ENCODE results near the gene DHX58.
A peak's percentile ranks its signal among the peaks of the same experiment; 100 is the strongest.

The DHX58 gene

DNA sequence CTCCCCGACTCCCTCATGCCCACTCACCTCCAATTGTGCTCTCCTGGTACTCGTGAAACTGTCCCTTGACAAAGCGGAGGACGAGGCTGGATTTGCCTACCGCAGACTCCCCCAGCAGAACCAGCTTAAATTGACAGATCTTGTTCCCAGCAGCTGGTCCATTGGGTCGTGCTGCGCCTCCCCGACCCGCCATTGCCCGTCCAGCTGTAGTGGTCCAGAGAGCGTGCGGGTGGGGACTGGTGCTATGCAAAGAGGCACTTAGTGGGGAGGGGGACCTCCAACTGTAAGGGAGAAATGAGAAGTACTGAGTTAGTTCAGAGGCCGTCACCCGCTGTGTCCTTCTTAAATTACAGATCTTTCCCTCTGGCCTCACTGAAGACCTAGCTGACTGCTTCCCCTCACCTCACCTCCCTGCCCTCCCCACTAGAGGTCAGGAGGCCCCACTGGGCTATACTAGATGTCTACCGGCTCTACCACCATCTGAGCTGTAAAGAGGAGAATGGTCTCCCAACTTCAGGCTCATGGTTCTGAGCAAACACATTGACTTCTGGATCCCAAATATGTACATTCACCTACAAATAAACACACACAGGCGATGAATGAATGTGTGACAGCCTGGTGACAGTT, 17.9 kb upstream of the DHX58 start:
- no peak for DNase-seq (ENCODE audit: low read depth in 3 of 3, low spot score in 1 of 3)

DNA sequence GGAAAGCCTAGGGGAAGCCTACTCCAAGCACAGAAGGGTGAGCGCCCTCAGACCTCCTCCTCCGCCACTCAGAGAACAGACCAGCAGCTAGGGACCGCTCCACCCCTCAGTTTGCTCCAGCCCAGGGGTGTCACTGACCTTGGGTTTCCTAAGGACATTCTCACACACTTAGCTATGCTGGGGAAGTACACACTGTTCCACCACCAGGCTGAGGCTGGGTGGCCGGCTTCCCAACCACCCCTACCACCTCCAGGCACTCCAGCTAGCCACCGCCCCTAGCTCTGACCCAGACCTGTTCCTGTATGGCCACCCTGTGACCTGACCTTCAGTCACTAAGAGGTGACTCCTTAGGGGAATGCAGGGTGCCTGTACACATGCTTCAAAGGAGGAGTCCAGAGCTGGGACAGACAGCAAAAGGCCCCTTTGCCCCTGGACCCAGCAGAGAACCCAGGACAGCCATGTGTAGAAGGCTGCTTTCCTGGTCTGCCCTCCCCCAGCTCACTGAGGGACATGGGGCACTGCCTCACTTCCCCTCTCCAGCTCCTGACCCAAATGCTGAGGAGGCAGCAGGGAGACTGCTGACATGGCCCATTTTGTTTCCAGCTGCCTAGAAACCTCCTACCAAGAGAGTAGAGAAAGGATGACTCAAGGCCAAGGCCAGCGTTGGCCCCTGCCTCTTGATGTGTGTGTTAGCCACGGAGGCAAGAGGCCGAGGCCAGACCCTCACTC, 16.8 kb upstream of the DHX58 start:
- DNase-seq (ENCODE audit: low read depth in 3 of 3, low spot score in 1 of 3) = no peak

DNA sequence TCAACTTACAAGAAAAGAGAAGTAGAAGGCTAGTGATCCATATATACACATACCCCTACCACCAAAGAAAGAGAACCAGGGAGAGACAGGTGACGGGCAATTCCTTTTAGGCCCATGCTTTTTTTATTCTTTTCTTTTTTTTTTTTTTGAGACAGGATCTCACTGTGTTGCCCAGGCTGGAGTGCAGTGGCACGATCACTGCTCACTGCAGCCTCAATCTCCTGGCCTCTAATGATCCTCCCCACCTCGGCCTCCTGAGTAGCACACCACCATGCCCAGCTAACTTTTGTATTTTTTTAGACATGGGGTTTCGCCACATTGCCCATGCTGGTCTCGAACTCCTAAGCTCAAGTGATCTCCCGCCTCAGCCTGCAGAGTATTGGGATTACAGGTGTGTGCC, 14.9 kb upstream of the DHX58 start:
- no peak for DNase-seq (ENCODE audit: low read depth in 3 of 3, low spot score in 1 of 3)

DNA sequence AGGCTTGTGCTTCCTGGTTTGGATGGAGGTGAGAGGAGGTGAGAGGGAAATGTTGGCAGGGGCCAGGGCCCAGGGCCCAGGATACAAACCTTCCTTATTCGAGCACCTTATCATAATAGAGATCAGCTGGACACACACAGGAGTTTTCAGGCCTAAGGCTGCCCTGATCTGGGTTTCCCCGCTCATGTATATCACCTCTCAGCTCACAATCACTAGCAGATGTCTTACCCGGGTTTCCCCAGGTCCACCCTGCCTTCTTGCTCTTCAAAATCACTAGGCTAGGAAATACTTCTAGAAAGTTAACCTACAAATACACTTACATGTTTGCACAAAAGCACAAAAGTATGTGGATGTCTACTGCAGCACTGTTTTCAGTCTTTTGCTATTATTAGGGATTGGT, 14.3 kb upstream of the DHX58 start:
- no peak for DNase-seq (ENCODE audit: low read depth in 3 of 3, low spot score in 1 of 3)

DNA sequence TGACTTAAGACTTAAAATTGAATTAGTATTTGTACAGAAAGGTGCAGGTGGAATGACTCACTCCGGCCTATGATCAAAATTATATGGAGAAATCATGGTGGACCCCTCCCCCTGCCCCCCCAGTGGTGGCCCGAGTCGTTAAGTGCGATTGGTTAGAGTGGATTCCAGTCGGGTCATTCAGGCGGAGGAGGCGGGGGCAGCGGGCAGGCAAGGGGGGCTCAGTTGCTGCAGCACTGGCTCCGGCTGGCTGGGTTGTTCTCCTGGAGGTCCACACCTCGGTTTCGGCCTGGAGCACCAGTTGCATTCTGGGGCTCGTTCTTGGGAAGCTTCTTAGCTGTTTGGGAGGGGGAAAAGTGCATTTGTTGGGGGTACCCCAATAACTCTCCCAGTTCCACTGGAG, 13.1 kb upstream of the DHX58 start:
- no peak for DNase-seq (ENCODE audit: low read depth in 3 of 3, low spot score in 1 of 3)

DNA sequence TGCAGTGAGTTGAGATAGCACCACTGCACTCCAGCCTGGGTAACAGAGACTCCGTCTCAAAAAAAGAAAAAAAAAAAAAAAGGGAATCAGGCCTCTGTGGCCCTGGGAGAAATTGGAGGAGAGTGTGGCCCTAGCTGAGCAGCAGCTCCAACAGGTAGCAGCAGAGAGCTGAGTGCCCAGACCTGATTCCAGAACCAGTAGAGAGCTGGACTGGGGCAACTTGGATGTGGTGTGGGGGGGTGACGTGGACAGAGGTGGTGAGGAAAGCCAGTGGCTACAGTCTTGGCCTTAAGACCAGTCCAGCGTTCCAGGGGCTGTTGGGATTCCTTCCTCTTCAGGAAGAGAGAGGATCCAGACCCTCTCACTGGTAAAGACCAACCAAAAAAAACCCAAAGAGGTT, 11.7 kb upstream of the DHX58 start:
- no peak for DNase-seq (ENCODE audit: low read depth in 3 of 3, low spot score in 1 of 3)

DNA sequence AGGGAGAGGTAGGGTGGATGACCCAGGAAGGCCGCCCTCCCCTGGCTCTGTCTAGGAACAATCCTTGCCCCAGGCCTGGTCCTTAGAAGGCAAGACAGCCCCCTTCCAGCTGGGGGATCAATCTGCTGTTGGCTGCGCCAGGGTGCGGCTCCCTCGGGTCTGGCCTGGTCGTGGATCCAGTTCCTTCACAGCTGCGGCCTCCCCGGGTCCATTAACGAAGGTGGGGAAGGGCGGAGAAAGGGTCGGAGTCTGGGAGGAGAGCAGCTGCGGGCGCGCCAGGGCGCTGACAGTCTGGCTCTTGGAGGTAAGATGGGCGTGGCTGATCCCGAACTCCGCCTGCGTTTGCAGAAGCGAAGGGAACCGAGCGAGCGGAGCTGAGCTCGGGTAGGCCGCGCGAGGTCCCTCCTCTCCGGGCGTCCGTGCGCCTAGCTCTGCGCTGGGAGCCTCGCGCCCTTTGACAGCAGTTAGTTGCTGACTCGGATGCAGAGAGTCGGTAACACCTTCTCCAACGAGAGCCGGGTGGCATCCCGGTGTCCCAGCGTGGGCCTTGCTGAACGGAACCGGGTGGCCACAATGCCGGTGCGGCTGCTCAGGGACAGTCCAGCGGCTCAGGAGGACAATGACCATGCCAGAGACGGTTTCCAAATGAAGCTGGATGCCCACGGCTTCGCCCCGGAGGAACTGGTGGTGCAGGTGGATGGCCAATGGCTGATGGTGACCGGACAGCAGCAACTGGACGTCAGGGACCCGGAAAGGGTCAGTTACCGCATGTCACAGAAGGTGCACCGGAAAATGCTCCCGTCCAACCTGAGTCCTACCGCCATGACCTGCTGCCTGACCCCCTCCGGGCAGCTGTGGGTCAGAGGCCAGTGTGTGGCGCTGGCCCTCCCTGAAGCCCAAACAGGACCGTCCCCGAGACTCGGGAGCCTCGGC, 10.1 kb upstream of the DHX58 start, which contains the start of gene HSPB9:
HSPB9 (plus strand) TSS at position 434 of the 933 bp plus-strand sequence; CDS start at position 481, 47 bp downstream.
- no peak for DNase-seq (ENCODE audit: low read depth in 3 of 3, low spot score in 1 of 3)

DNA sequence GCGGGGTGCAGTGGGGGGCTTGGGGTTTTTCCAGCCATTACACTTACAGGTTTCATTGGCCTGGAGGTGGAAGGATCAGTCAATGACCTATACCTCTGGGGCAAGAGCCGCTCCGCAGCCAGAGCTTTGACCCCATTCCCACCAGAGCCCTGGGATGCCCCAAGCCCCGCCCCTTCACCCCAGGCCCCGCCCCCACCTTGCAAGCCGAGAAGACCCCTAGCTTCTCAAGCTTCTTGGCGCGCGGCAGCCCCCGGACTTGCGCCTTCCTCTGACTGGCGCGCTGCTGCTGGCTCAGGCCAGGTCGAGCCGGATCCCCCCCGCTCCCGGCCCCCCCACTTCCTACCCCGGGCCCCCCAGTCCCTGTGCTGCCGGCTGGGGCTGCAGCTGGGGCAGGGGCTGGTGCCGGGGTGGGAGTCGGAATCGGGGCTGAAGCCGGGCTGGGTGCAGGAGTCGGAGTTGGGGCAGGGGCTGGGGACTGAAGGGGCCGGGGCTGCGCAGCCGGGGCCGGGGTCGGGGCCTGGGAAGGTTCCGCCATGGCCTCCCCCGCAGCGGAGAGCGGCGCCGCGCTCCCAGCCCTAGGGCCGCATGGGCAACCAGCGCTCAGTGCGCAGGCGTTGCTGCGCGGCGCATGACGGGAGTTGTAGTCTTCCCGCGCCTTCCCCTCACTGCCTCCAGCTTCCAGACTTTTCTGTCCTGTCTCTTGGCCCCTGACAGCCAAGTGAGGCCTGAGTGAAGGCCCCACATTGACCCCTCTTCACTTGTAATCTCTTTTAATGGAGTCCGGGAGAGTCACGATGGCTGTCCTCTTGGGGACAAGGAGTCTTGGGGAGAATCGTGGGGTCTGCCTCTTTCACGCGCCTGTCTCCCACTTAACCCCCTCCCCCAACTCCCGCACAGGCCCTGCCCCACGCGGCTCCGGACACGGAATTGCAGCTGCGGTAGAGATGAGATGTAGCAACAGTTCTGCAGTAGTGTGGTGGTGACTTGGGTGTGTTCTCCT, 8.6 kb upstream of the DHX58 start, which contains the start of gene KAT2A:
KAT2A (minus strand) TSS at position 598 of the 1,000 bp plus-strand sequence; CDS start at position 535, 63 bp downstream.
- DNase-seq (ENCODE audit: low read depth in 3 of 3, low spot score in 1 of 3) = peak; percentile 38 to 69 (median 54)

DNA sequence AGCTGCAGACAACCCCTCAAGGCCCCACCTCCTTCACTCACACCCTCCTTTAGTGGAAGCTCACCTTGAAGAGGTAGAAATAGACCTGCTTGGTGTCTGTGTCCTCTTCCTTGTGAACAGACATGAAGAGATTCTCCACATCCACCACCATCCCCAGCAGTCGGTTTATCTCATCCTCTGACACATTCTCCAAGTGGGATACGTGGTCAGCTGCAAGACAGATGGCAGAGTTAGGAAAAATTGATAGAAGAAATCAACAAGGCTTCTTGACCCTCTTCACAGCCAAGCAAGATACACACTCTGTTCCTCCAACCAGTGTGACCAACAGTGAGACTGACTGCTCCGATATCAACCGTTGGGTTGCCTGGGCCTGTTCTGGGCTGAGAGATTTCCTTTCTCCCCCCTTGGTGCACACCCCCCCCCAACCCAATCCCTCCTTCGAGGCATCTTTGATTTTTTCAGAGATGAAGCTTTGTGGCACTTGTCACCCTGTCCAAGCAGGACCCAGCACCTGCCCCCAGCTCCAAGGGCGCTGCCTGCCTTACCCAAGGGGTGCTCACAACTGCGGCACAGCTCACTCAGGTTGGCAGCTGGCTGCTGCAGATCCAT, 7.8 kb upstream of the DHX58 start:
- DNase-seq (ENCODE audit: low read depth in 3 of 3, low spot score in 1 of 3) = no peak

DNA sequence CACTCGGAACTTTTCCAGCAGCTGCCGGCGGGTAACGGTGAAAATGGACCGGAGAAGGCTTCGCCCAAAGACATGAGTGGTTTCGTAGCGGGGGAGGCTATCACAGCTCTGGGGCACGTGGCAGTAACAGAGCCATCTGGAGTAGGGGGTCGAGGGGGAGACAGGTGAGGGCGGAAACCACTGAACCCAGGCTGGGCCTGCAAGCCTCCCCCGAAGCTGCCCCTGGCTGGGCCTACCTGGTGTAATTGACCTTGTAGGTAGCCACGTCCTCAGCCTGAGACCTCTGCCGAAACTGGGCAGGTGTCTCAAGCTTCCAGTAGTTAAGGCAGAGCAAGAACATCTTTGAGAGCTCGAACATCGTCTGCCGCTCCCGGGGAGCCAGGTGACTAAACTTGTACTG, 6.8 kb upstream of the DHX58 start:
- no peak for DNase-seq (ENCODE audit: low read depth in 3 of 3, low spot score in 1 of 3)

DNA sequence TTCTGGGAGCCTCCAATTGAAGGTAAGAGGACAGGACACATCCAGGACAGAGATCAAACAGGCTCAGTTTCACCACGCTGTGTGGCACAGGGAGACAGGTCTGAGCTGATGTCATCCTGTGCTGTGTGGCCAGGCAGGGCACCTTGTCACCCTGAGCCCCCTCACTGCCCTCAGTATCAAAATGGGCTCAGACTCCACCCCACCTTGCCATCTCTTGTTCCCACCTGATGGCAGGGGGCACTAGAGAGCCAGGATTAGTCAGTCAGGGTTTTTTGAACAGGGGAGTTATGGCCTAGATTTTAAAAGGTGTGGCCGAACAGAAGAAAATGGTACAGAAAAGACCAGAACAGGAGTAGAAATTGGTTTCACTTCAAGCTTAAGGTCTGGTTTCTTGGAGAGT, 6.0 kb upstream of the DHX58 start:
- DNase-seq (ENCODE audit: low read depth in 3 of 3, low spot score in 1 of 3) = peak in 1 of 3 donors; percentile 26

DNA sequence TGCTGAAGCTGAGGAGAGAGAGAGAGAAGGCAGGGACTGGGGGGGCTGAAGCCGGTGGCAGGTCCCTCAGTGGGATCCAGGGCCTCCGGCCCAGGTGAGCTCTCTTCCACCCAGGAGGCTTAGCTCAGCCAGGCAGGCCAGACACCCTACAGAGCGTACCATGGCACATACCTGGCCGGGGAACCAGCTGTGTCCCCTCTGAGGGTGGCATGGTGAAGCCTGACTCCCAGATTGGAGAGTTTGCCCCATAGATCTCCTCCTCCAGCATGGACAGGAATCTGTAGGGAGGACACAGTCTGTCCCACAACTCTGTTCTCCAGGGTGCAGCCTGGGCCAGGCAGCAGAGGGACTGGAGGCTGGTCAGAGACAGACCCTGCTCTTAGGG, 5.6 kb upstream of the DHX58 start:
- DNase-seq (ENCODE audit: low read depth in 3 of 3, low spot score in 1 of 3) = no peak

DNA sequence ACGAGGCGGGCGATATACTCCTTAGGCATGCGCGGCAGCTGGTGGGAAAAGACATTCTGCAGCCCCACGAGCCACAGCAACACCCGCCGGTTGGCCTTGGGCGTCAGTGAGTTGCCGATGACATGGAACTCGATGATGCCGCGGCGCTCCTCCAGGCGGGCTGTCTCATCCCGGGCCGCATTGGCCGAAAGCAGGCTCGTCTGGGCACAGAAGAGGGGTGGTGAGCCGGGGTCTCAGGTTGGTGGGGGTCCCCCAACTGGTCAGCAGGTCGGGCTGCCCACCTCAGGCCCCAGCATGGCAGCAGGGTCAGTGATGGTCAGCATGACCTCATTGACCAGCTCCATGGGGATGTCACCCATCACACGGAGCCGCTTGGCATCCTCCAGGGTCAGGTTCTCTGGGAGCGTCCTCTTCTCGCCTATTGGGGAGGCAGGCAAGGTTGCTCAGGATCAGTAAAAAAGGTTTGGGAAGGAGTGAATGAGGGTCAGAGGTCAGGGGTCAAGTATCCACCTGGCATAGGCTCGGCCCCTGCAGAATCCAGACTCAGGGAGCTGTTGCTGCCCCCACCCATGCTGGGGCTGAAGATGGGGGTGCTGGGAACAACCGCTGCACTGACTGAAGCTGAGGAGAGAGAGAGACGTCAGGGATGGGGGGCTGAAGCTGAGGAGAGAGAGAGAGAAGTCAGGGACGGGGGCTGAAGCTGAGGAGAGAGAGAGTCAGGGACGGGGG, 5.0 kb upstream of the DHX58 start:
- DNase-seq (ENCODE audit: low read depth in 3 of 3, low spot score in 1 of 3) = no peak

DNA sequence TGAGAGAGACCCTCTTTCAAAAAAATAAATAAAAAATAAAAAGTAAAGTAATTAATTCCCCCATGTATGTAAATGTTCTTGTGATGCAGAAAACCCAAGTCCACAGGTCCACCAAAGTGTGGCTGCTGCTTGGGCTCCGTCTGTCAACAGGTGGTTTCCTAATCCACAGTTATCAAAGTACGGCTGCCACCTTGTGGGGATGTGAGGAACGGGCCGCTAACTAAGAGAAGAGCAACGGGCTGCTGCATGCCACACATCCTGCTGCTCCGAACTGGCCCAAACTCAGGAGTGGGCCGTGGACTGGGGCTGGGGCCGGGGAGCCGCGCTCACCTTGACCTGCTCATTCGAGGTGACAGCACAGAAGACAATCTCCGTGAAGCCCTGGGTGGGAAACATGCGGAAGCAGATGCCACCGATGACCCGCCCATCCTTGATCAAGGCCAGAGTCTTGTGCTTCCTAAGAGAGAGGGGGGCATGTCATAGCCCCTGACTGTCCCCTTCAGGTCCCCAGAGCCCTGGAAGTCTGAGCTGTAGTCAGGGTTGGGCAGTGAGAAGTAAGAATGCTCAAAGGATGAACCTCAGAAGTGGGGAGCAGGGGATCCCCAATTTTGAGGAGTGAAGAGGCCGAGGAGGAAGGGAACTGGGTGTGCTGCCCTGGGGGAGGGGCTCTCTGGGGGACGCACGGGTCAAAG, 4.3 kb upstream of the DHX58 start:
- DNase-seq (ENCODE audit: low read depth in 3 of 3, low spot score in 1 of 3) = peak; percentile 63 to 68 (median 65)

DNA sequence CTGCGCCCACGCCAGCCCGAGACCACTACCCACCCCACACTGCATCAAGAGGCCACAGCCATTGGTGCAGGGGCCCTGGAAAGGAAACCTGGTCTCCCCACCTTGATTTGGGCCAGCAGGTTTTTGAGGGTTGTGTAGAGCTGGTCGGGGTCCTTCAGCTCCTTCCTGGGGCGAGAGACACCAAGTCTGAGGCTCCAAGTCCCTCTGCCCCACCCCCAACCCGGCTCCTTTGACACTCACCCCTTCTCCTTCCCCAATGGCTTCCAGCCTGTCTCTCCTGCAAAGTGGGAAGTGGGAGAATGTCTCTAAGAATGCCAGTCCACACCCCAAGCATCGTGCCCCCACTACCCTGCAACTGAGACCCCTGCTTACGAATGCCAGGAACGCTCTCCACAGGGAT, 1.6 kb upstream of the DHX58 start:
- DNase-seq (ENCODE audit: low read depth in 3 of 3, low spot score in 1 of 3) = no peak

DNA sequence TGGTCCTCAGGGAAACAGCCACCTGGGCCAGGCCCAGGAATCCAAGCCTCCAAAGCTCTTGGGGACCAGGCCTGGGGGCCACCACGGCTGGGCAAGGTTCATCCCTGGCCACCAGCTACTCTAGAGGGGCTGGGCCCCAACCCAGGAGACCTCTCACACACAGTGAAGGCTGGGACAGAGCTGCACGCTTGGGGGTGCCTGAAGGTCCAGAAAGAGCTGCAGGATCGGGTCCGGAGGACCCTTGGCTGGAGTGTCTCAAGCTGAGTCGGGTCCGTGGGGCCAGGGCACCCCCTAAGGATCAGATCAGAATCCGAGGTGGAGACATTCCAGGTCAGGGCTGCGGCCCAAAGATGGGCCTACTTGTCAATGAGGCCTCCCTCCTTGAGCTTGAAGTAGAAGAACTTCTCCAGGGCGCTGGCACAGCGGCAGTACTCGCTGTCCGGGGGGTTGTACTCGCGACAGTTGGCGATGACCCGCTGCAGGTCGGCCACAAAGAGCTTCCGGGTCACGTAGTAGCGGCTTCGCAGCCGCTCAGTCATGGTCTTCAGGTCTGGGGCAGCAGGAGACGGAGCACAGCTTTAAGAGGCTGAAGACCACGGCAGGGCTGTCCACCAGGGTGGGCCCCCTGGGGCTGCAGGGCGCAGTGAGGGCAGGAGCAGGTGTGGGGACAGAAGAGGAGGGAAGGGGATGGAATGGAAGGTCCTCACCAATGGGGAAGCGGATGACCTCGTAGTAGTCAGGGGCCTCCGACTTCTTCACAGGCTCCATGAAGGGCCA, 967 bp upstream of the DHX58 start:
- DNase-seq (ENCODE audit: low read depth in 3 of 3, low spot score in 1 of 3) = no peak

DNA sequence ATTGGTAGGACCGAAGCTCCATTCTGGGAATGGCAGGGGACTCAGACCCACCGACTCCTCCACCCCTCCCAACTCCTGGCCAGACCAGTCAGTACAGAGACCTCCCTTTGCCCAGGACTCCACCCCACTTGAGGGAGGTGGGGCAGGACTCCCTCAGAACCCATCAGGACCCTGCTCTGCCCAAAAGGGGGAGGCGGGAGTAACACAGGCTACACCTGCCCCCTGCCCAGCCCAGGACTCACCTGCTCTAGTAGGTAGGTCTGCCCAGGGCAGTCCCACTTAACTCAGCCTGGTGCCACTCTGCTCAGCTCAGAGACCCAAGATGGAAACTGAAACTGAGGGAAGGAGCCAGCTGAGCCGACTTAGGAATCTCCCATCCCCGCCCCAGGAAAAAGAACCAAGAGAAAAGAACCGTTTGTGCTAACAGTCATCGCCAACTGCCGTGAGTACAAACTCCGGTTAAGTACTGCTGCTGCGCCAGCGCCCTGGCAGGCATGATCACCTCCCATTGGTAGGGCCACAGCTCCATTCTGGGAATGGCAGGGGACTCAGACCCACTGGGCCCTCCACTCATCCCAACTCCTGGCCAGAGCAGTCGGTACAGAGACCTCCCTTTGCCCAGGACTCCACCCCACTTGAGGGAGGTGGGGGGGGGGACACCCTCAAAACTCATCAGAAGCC, 503 bp downstream of the DHX58 start:
- no peak for DNase-seq (ENCODE audit: low read depth in 3 of 3, low spot score in 1 of 3)

DNA sequence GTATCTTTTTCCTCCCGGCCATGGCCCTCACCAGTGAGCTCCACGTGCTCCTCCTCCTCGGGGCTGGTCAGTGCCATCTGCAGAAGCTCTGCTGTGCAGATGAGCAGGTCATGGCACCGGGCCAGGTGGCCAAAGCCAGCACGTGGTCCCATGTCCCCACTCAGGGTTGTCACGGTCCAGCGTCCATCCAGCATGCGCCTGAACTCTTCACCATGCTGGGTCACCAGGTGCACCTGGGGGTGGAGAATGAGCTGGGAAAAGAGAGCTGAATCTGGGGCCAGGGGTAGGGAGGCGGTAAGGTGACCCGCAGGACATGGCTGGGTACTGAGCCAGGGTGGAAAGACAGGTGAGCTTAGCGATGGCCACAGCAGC, 1.3 kb downstream of the DHX58 start:
- no peak for DNase-seq (ENCODE audit: low read depth in 3 of 3, low spot score in 1 of 3)
